ENCODE results near the gene OPRL1.

DNA sequence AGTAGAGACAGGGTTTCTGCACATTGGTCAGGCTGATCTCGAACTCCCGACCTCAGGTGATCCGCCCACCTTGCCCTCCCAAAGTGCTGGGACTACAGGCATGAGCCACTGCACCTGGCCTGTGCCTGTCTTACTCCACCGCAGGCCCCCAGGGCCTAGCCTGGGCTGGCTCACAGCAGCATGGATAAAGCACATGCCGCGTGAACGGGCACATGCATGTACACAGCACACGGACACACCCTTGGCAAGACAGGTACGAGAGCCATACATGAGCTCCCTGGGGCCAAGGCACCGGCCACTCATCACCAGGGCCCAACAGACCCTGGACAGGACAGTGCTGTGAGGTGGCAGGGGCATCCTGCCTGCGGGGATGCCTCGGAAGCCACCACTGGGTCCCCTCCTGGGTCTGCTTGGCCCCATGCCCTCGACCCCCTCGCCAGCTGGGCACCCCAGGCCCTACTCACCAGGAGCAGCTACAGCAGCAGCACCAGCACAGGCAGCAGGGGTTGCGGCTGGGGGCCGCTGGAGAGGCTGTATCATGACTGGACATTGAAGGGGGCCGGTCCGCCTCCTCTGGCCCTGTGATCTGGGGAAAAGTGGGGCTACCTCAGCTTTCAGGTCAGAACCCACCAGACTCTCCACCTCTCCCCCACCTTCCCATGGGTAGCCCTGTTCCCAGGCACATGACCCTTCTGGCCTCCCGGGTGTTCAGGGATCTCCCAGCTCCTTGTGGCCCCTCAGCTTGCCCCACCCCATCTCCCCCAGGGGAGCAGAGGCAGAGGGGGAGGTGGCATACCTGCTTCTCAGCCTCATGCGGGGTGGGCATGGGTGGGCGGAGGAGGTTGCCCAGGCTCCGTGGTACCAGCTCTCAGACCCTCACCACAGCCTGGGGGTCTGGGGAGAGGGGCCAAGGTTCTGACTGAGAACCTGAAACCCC lies 3.6 kb upstream of the OPRL1 start:
- TF ChIP-seq RXRA (IDR thresholded peaks at IDR 0.05; ENCODE audit: borderline replicate concordance, low read depth) (no peak), TEAD4 (IDR thresholded peaks at IDR 0.05; ENCODE audit: borderline replicate concordance, insufficient read depth) (no peak), TAF1 (IDR thresholded peaks at IDR 0.05; ENCODE audit: borderline replicate concordance, low read depth, low read length) (no peak)
